ENCODE measurements around the gene STMND1. TPM values are rescaled to one million over a fixed set of nuclear protein-coding genes. Genes with fewer than 3 reads are reported as not detected.

STMND1 gene
- total RNA-seq, 1 donor from 2014 or later = not detected

- peaks cover 9% of the 10 kb centered on the region for H3K9me3 Mint-ChIP-seq (ENCODE audit: low read depth)
- no peaks in the 10 kb centered on the region for H3K27me3 Mint-ChIP-seq (ENCODE audit: low read depth)
- H3K4me3 Mint-ChIP-seq (ENCODE audit: unreplicated experiment) = no peak overlapping the region
- peaks cover 20% of the 10 kb centered on the region for H3K4me1 Mint-ChIP-seq (ENCODE audit: low read depth)
- no peak for TF ChIP-seq CTCF (IDR thresholded peaks at IDR 0.05)
- no peak overlapping the region for H3K27ac Mint-ChIP-seq (ENCODE audit: unreplicated experiment)
- no peaks in the 10 kb centered on the region for H3K36me3 Mint-ChIP-seq (ENCODE audit: low read depth)
- no peak for DNase-seq (ENCODE audit: low spot score)
Measured at GRCh38 chr6:17179530-17180073, 77.8 kb downstream of the STMND1 start.

Other genes starting within 250 kb of the STMND1 start
- gene RBM24, start 179.3 kb downstream of the STMND1 start, total RNA-seq = 10.1 to 13.1 TPM (median 10.8 TPM) in 3 replicates